Fibroblast of mammary gland (primary cell): ENCODE data around the gene TMPRSS11A.

Source experiments
- DNase-seq: peaks from one replicate; pipeline ENCODE4 v3.0.0-alpha.2; 2010; ENCODE audit warnings: low read depth
- H3K4me3 ChIP-seq: 2 replicates; pipeline ENCODE4 v1.5.1; 2011; ENCODE audit warnings: low read depth, mild to moderate bottlenecking, low read length, moderate library complexity; ENCODE audit not compliant: control insufficient read depth
- CTCF ChIP-seq: conservative IDR thresholded peaks from 2 replicates; pipeline ENCODE4 v1.5.1; 2011; ENCODE audit warnings: low read depth, low read length, inconsistent platforms; ENCODE audit not compliant: control insufficient read depth, insufficient read depth

Gene TMPRSS11A

GRCh38 chr4:67933755-67934154, 29.5 kb downstream of the TMPRSS11A start:
- peak; percentile 35 for DNase-seq
- TF ChIP-seq CTCF: no peak
- H3K4me3 ChIP-seq: no peak overlapping the region

- no peak for TF ChIP-seq CTCF
- H3K4me3 ChIP-seq: no peak overlapping the region
- DNase-seq: no peak
These were observed 30.3 kb downstream of the TMPRSS11A start for GRCh38 chr4:67933038-67933437.

- no peak for DNase-seq
- TF ChIP-seq CTCF: no peak
- H3K4me3 ChIP-seq: no peak overlapping the region
These were observed 32.0 kb downstream of the TMPRSS11A start for GRCh38 chr4:67931256-67931655.

- DNase-seq: peak; percentile 83
- TF ChIP-seq CTCF: no peak
- no peak overlapping the region for H3K4me3 ChIP-seq
These were observed 33.9 kb downstream of the TMPRSS11A start for GRCh38 chr4:67929426-67929825.

- H3K4me3 ChIP-seq: no peak overlapping the region
- TF ChIP-seq CTCF: no peak
- DNase-seq: peak; percentile 26
These were observed 34.7 kb downstream of the TMPRSS11A start for GRCh38 chr4:67928546-67928945.

- no peak for DNase-seq
- no peak overlapping the region for H3K4me3 ChIP-seq
- no peak for TF ChIP-seq CTCF
These were observed 36.0 kb downstream of the TMPRSS11A start for GRCh38 chr4:67927251-67927650.

- no peak for DNase-seq
- TF ChIP-seq CTCF: no peak
- no peak overlapping the region for H3K4me3 ChIP-seq
These were observed 36.8 kb downstream of the TMPRSS11A start for GRCh38 chr4:67926485-67926884.
